NCI-H2171 treated with DMSO at 0.1 percent for 48 hours (cell line): Measurements from ENCODE around the gene SPANXA2.
"Not testable (repeated sequence)": the region's sequence is repeated elsewhere in the genome, so short reads cannot be mapped to it uniquely, and the experiment has no call there.

ENCODE experiments used
- DNase-seq: peaks from one replicate; lab custom pipeline; 2025; lab: John Stamatoyannopoulos, UW

Gene SPANXA2

DNA sequence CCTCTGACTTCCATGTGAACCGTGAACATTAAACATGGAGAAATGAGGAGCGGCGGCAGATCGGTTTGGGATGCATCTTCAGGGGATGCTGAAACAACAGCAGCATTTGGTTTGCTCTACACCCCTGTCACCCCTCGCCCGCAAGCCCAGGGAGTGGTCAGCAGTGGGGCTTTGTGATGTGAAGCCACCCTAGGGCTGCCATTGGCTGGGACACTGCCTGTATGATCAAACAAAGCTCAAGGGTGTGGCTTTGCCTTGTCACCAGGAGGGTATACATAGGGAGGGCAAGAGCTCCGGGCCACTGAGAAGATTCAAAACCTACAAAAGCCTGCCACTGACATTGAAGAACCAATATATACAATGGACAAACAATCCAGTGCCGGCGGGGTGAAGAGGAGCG lies at the start of gene SPANXA2:
SPANXA2 (plus strand) TSS at position 301 of the 400 bp plus-strand sequence; CDS start at position 361, 60 bp downstream.
- not testable (repeated sequence) for DNase-seq

DNA sequence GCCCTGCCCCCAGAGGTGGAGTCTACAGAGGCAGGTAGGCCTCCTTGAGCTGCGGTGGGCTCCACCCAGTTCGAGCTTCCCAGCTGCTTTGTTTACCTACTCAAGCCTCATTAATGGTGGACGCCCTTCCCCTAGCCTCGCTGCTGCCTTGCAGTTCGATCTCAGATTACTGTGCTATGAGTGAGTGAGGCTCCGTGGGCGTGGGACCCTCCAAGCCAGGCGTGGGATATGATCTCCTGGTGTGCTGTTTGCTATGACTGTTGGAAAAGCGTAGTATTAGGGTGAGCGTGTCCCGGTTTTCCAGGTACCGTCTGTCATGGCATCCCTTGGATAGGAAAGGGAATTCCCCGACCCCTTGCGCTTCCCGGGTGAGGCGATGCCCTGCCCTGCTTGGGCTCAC lies 47.0 kb upstream of the SPANXA2 start:
- DNase-seq: not testable (repeated sequence)

GRCh38 chrX:141584638-141585037 lies 4.9 kb upstream of the SPANXA2 start, which contains the start of gene SPANXA1:
TSS of gene SPANXA1 (minus strand) at chrX:141584738. CDS start at chrX:141584678, 60 bp downstream.
- not testable (repeated sequence) for DNase-seq

- DNase-seq: no peak
Observed at GRCh38 chrX:141609111-141609510, 19.6 kb downstream of the SPANXA2 start.

GRCh38 chrX:141619336-141619735 lies 29.8 kb downstream of the SPANXA2 start:
- DNase-seq: no peak

- DNase-seq: no peak
Observed at GRCh38 chrX:141632124-141632523, 42.6 kb downstream of the SPANXA2 start.

DNA sequence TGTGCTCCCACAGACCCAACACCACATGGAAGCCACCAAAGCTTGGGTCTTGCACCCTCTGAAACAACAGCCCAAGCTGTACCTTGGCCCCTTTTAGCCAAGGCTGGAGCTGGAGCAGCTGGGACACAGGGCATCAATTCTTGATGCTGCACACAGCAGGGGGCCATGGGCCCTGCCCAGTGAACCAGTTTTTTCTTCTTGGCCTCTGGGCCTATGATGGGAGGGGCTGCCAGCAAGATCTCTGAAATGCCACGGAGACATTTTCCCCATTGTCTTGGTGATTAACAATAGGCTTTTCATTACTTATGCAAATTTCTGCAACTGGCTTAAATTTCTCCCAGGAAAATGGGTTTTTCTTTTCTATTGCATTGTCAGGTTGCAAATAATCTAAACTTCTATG lies 49.0 kb downstream of the SPANXA2 start:
- DNase-seq: no peak
